ENCODE measurements around the gene PANK2. TPM values are rescaled to one million over a fixed set of nuclear protein-coding genes. Genes with fewer than 3 reads are reported as not detected.

PANK2 gene
- total RNA-seq (ENCODE audit: low replicate concordance): 31.5 and 36.5 TPM in 2 replicates

DNA sequence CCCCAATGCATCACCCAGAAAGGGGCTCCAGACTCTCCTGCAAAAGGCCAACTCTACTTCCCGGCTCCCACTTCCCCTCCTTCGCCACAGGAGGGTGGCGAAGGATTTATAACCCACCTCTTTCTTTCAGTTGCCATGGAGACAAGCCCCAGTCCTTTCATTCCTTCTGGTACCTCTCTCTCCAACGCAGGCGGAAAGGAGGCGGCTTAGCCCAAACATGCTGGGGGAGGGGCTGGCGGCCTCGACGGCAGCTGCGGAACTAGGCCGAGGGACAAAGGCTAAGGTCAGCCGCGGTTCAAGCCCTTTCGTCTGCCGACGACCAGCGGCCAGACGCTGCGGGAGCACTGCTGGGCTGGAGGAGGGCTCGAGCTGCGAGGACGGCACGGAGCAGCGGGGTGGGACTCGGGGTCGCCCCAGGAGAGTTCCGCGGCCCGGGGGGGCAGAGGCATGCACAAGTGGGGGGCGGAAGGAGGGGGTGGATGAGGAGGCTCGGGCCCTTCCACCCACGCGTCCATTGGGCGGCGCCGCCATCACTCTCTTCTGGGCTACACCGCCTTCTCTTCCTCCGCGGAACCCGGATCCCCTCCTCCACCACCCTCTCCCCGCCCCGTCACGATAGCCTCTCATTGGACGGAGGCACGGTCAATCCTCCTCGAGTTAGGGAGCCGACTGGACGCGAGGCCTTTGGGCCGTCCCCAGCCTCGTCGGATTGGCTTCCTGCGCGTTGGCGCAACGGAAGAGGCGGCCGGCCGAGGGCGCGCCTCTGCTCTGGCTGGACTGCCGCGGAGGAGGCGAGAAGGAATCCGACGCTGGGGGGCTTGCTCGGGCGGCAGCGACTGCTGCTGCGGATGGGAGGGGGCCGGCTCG lies at the start of gene PANK2:
TSS of gene PANK2 (plus strand) at position 766 of the 867 bp plus-strand sequence.

DNA sequence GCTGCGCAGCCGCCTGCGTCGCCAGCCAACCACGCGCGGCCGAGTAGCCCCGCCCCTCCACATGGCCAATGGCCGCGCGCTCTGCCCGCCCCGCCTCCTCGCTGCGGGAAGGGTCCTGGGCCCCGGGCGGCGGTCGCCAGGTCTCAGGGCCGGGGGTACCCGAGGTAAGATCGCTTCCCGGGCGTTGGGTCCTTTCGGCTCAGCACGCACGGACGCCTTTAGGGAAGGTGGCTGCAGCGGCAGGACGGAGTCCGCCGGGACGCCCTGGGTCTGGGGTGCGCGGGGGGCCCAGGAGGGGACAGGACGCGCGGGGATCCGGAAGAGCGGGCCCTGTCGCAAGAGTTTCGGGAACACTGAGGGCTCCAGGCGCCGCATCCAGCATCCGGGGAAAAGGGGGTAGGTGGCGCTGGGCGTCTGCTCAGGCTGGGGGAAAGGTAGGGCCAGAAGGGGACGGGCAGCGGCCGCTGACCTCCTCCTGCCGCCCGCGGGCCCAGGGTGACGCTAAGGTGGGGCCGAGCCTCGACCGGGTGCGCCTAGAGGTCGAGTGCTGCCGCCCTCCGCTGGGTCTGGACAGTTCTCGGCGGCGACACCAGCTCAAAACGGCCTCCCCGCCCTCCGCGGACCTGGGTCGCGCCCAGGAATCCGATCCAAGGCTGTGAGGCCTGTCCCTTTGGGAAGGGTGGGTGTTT lies 42.3 kb upstream of the PANK2 start, which contains the start of gene MAVS:
TSS of gene MAVS (plus strand) at position 95 of the 689 bp plus-strand sequence. CDS start 7,791 bp downstream, outside the sequence.

Other genes starting within 250 kb of the PANK2 start
- not detected in 2 replicates for gene GFRA4, start 226.0 kb upstream of the PANK2 start, total RNA-seq (ENCODE audit: low replicate concordance)
- gene ADAM33, start 207.4 kb upstream of the PANK2 start, total RNA-seq (ENCODE audit: low replicate concordance): 0.30 and 48.6 TPM in 2 replicates
- not detected in 2 replicates for gene SIGLEC1, start 176.8 kb upstream of the PANK2 start, total RNA-seq (ENCODE audit: low replicate concordance)
- 3.5 TPM in 1 of 2 replicates, not detected in the other for gene HSPA12B, start 156.7 kb upstream of the PANK2 start, total RNA-seq (ENCODE audit: low replicate concordance)
- gene ADISSP, start 121.6 kb upstream of the PANK2 start, total RNA-seq (ENCODE audit: low replicate concordance): 20.2 and 22.3 TPM in 2 replicates
- 0.08 and 0.12 TPM in 2 replicates for gene SPEF1, start 107.9 kb upstream of the PANK2 start, total RNA-seq (ENCODE audit: low replicate concordance)
- 103 and 147 TPM in 2 replicates for gene CENPB, start 102.6 kb upstream of the PANK2 start, total RNA-seq (ENCODE audit: low replicate concordance)
- 11.0 and 32.8 TPM in 2 replicates for gene CDC25B, start 93.1 kb upstream of the PANK2 start, total RNA-seq (ENCODE audit: low replicate concordance)
- gene AP5S1, start 68.8 kb upstream of the PANK2 start, total RNA-seq (ENCODE audit: low replicate concordance): 15.6 and 16.0 TPM in 2 replicates
- 8.4 and 8.7 TPM in 2 replicates for gene MAVS, start 42.6 kb upstream of the PANK2 start, total RNA-seq (ENCODE audit: low replicate concordance)
- 5.6 and 6.3 TPM in 2 replicates for gene RNF24, start 126.2 kb downstream of the PANK2 start, total RNA-seq (ENCODE audit: low replicate concordance)